ENCODE measurements around the gene FFAR1. TPM values are rescaled to one million over a fixed set of nuclear protein-coding genes. Genes with fewer than 3 reads are reported as not detected.

The FFAR1 gene
- total RNA-seq, 1 donor from 2014 or later = not detected

- H3K9me3 Mint-ChIP-seq = no peaks in the 10 kb centered on the region
- no peak for TF ChIP-seq CTCF (conservative IDR thresholded peaks at IDR 0.05)
- no peak for DNase-seq (ENCODE audit: low read depth, low spot score)
- H3K4me1 Mint-ChIP-seq = no peaks in the 10 kb centered on the region
- no peak overlapping the region for H3K27ac Mint-ChIP-seq (ENCODE audit: unreplicated experiment)
- H3K4me3 Mint-ChIP-seq = no peak overlapping the region
- H3K27me3 Mint-ChIP-seq (ENCODE audit: low read depth) = peaks cover 5% of the 10 kb centered on the region
- H3K36me3 Mint-ChIP-seq (ENCODE audit: low read depth) = no peaks in the 10 kb centered on the region
These were observed 10.4 kb upstream of the FFAR1 start for GRCh38 chr19:35337097-35337983.

GRCh38 chr19:35337984-35338296, 9.8 kb upstream of the FFAR1 start:
- H3K4me1 Mint-ChIP-seq = no peaks in the 10 kb centered on the region
- H3K4me3 Mint-ChIP-seq = no peak overlapping the region
- H3K27me3 Mint-ChIP-seq (ENCODE audit: low read depth) = peaks cover 6% of the 10 kb centered on the region
- no peak overlapping the region for H3K27ac Mint-ChIP-seq (ENCODE audit: unreplicated experiment)
- no peak for DNase-seq (ENCODE audit: low read depth, low spot score)
- TF ChIP-seq CTCF (conservative IDR thresholded peaks at IDR 0.05) = no peak
- H3K9me3 Mint-ChIP-seq = no peaks in the 10 kb centered on the region
- H3K36me3 Mint-ChIP-seq (ENCODE audit: low read depth) = no peaks in the 10 kb centered on the region

GRCh38 chr19:35340431-35340830, 7.3 kb upstream of the FFAR1 start:
- H3K36me3 Mint-ChIP-seq (ENCODE audit: low read depth) = no peaks in the 10 kb centered on the region

GRCh38 chr19:35341006-35341405, 6.7 kb upstream of the FFAR1 start:
- no peak for DNase-seq (ENCODE audit: low read depth, low spot score)
- H3K4me3 Mint-ChIP-seq = no peak overlapping the region
- peaks cover 10% of the 10 kb centered on the region for H3K27me3 Mint-ChIP-seq (ENCODE audit: low read depth)
- H3K27ac Mint-ChIP-seq (ENCODE audit: unreplicated experiment) = no peak overlapping the region
- H3K4me1 Mint-ChIP-seq = no peaks in the 10 kb centered on the region
- no peak for TF ChIP-seq CTCF (conservative IDR thresholded peaks at IDR 0.05)
- no peaks in the 10 kb centered on the region for H3K9me3 Mint-ChIP-seq
- H3K36me3 Mint-ChIP-seq (ENCODE audit: low read depth) = no peaks in the 10 kb centered on the region

More at GRCh38 chr19:35340431-35340830, 7.3 kb upstream of the FFAR1 start:
- no peaks in the 10 kb centered on the region for H3K9me3 Mint-ChIP-seq
- no peak overlapping the region for H3K27ac Mint-ChIP-seq (ENCODE audit: unreplicated experiment)
- TF ChIP-seq CTCF (conservative IDR thresholded peaks at IDR 0.05) = no peak
- DNase-seq (ENCODE audit: low read depth, low spot score) = no peak
- H3K4me3 Mint-ChIP-seq = no peak overlapping the region
- H3K27me3 Mint-ChIP-seq (ENCODE audit: low read depth) = peaks cover 10% of the 10 kb centered on the region
- H3K4me1 Mint-ChIP-seq = no peaks in the 10 kb centered on the region

GRCh38 chr19:35341565-35342225, 6.0 kb upstream of the FFAR1 start:
- TF ChIP-seq CTCF (conservative IDR thresholded peaks at IDR 0.05) = no peak
- no peaks in the 10 kb centered on the region for H3K4me1 Mint-ChIP-seq
- H3K36me3 Mint-ChIP-seq (ENCODE audit: low read depth) = no peaks in the 10 kb centered on the region
- no peak overlapping the region for H3K4me3 Mint-ChIP-seq
- H3K27me3 Mint-ChIP-seq (ENCODE audit: low read depth) = peaks cover 16% of the 10 kb centered on the region
- no peaks in the 10 kb centered on the region for H3K9me3 Mint-ChIP-seq
- no peak overlapping the region for H3K27ac Mint-ChIP-seq (ENCODE audit: unreplicated experiment)
- DNase-seq (ENCODE audit: low read depth, low spot score) = no peak

Data from neural crest cell (in vitro differentiated cells).